HS-27A (cell line): ENCODE measurements around the gene PPP2R2D.

Source experiments
- DNase-seq: peaks from one replicate; pipeline ENCODE4 v3.0.0-alpha.2; 2012; ENCODE audit warnings: low read depth, missing footprints

Gene PPP2R2D

DNA sequence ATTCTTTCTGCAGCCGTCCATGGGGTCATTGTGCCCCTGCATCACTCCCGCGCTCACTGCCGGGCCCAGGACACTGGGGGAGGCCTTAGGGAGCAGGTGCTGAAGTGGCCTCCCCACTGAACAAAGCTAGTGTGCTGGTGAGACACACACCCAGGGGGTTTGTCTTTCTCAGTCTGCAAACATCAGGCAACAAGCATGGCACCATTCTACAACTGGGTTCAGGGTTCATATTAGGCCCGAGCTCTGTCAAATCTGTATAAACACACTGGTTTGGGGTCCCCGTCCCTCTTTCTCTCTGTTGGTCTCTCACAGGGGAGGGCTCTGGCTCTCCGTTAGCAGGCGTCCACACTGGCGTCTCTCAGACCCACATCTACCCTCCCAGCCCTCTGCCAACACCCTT lies 11.1 kb upstream of the PPP2R2D start:
- DNase-seq = no peak

DNA sequence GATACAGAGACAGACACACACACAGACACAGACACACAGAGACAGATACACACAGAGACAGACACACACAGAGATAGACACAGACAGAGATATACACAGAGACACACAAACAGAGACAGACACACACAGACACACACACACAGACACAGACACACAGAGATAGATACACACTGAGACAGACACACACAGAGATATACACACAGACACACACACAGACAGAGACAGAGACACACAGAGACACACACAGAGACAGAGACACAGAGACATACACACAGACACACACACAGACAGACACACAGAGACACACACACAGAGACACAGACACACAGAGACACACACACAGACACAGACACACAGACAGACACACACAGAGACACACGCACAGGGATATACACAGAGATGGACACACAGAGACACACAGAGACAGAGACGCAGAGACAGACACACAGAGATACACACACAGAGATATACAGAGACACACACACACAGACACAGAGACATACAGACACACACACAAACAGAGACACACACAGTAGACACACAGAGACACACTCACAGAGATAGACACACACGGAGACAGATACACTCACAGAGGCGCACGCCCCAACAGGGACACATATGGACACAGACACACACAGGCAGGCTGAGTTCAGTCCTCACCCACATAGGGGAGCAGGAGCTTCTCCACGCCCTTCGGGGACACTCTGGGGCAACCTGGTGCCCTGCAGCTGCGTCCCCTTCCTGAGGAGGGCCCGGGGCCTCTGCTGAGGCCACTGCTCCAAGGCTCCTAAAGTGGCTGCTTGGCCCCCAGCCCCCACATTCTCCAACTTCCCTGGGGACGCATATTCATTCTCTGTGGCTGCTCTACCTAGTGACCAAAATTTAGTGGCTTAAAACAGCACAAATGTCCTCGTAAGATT lies 10.3 kb upstream of the PPP2R2D start:
- no peak for DNase-seq

DNA sequence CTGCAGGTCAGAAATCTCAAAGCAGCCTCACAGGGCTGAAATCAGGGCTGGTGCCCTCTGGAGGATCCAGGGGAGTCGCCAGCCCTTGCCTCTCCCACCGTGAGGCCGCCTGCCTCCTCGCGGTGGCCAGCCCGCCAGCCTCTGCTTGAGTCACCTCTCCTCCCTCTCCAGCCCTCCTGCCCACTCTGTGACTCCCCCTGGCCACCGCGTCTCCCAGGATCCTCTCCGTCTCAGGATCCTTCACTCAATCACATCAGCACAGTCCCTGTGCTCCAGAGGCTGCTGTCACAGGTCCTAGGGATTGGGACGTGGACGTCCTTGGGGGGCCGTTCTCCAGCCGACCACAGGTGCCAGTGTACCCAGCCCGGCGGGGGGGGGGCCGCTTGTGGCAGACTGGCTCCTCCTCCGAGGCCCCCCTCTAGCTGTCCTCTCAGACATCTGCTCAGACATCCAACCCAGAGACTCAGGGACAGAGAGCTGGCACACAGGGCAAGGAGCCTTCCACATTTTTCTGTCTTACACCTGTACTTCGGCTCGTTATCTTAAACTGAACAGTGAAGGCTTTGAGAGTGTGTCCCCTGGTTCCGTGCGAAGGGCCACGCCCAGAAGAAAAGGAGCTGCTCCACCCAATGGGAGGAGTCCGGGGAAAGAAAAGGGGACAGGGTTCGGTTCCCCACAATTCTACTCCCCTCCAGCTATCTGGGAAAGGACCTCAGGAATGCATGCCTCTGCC lies 9.4 kb upstream of the PPP2R2D start:
- DNase-seq = no peak

DNA sequence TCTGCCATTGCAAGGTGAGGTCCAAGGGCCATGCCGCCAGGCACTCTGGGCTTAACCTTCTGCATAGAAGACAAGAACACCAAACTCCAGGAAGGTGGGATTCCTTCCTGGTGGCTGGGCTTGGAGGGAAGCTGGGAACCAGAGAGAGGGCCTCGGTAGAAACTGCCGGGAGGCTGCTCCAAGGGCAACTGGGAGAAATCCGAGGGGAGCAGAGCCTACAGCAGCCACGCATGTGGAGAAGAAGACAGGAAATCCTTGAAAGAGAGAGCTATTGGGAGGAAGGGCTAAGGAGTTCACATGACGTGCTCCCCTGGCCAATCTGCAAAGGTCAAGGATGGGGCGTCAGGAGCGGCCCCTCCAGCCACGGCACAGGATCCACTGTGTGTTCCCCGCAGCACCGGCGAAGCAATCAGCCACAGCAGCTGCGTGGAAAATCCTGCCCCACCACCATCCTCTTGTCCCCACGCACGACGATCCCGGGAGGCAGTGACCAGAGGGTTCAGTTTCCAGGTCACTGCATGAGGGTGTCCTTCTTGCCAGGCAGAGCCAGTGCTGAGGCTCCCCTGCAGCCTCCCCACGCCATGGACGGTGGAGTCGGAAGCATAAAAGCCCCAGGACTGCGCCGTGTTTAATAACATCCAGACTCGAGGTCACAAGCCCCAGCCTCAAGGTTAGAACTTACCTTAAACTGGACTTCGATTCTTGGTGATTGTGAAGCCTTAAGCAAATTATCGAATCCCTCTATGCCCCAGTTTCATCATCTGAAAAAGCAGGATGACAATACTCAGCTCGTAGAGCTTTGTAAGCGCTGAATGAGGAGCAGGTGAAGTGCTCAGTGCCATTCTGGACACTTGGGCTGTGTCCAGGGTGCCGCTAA lies 8.6 kb upstream of the PPP2R2D start:
- DNase-seq = no peak

DNA sequence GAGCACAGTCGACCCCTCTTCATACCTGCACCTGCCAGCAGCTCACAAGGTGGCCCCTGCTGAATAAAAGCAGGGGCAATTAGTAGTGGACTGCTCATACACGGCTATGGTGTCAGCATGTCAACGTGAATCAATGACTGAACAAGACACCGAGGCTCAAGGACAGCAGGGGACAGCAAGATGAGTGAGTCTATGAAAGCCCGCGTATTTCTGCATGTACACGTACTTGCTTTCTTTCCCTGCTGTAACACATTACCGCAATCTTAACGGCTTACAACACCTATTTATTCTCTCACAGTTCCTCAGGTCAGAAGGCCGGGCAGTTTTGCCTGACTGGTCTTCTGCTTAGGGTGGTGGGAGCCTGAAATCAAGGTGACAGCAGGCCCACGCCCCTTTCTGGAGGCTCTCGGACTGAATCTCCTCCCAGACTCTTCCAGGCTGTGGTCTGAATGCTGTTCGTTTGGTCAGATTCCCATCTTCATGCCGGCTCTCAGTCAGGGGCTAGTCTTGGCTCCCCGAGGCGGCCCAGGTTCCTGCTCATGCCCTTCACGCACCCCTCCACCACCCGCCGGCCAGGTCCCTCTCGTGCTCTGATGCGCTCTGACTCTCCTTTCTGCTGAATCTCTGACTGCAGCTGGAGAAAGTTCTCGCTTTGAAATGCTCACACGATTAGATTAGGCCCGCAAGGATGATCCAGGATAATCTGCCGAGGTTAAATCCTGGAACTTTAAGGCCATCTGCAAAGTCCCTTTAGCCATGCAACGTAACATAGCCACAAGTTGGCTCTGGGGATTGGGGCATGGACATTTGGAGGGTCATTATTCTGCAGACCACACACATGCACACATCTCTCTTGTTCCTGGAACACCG lies 7.8 kb upstream of the PPP2R2D start:
- DNase-seq = no peak

DNA sequence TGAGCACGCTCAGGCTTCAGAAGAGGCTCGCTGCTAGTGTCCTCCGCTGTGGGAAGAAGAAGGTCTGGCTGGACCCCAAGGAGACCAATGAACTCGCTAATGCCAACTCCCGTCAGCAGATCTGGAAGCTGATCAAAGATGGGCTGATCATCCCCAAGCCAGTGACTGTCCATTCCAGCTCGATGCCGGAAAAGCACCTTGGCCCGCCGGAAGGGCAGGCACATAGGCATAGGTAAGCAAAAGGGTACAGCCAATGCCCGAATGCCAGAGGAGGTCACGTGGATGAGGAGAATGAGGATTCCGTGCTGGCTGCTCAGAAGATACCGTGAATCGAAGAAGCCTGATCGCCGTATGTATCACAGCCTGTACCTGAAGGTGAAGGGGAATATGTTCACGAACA lies 5.7 kb upstream of the PPP2R2D start:
- no peak for DNase-seq

DNA sequence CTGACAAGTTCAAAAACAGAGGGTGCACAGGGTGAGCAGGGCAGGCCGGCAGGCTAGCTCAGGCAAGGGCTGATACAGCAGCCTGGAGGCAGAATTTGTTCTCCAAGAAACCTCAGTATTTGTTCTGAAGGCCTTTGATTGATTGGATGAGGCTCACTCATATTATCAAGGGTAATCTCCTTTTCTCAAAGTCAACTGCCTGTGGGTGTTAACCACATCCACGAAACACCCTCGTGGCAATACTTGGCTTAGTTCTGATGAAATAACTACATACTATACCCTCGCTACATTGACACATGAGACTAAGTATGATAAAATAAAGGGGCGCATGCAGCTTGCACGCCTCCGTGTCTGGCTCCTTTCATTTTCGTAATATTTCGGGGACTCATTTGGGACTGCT lies 4.4 kb upstream of the PPP2R2D start:
- no peak for DNase-seq

DNA sequence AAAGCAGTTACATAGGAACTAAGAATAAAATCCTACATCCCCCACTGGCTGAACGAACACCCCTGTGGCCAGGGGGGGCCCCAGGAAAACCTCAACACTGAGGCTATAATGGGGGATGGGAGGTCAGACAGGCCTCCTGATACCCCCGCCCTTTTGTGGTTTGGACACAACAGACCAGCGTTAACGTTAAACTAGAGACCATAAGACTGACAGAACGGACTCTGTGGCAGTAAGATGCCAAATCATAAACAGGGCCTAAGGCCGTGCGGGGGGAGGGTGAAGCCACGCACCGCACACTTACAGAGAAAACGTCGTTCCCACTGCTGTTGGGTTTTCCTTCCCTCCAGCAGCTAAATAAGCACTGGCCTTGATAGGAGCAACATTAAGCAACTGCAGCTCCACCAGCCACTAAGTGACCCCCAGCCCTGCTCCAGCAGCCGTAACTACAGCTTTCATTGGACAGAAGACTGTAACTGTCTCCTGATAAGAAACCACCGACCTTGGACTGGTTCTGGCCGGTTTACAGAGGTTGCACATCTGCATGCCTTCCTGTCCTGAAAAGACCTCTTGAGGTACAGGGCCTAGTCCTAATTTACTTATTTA lies 3.4 kb upstream of the PPP2R2D start:
- no peak for DNase-seq

DNA sequence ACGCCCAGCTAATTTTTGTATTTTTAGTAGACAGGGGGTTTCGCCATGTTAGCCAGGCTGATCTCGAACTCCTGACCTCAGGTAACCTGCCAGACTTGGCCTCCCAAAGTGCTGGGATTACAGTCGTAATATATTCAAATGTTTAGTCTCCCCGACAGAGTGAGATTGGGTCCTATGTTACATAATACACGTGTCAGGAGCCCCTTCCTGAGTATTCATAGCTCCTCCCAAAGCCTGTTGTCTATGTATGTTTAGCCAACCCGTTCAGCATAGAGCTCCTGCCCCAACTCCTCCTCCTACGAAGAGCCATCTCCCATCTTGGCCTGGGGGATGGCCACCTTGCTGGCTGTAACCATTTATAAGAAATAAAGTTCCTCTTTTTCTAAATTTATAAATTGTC lies 2.7 kb upstream of the PPP2R2D start:
- no peak for DNase-seq

DNA sequence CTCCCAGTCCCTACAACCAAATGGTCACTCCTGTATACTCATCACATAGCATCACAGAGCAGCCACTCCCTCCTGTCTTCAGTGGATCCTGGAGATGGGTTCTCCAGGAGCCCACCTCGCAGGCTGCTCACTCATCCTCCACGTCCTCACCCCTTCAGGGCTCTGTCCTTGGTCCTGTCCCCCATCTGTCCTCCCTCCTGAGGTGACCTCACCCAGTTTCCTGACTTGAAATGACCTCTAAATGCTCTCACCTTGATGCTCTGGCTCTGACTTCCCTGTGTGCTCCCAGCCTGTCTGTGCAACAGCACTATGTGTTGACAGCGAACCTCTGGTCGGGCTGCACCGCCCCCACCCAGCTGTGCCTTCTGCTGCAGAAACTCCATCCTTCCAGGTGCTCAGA lies 2.1 kb upstream of the PPP2R2D start:
- no peak for DNase-seq

DNA sequence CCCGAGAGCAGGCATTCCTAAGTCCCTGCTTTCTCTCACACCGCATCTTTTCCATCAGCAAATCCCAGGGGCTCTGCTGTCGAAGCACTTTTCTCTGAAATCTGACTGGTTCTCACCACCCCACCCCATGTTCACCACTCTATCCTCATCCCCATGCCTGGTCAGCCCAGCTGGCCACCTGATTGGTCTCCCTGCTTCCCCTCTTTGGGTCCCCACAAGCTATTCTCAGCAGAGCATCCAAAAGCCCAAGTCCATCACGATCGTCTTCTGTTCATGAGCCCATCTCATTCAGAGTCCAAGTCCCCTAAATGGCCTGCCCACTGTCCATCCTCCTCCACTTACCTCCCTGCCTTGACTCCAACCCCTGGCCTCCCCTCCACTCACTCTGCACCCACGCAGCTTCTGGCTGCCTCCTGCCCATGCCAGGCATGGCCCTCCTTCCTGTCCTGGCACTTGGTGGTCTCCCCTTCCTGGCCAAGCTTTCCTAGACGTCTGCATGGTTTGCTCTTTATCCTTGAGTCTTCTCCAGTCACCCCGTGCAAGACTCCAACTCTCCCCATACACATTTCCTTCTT lies 1.6 kb upstream of the PPP2R2D start:
- DNase-seq = no peak

DNA sequence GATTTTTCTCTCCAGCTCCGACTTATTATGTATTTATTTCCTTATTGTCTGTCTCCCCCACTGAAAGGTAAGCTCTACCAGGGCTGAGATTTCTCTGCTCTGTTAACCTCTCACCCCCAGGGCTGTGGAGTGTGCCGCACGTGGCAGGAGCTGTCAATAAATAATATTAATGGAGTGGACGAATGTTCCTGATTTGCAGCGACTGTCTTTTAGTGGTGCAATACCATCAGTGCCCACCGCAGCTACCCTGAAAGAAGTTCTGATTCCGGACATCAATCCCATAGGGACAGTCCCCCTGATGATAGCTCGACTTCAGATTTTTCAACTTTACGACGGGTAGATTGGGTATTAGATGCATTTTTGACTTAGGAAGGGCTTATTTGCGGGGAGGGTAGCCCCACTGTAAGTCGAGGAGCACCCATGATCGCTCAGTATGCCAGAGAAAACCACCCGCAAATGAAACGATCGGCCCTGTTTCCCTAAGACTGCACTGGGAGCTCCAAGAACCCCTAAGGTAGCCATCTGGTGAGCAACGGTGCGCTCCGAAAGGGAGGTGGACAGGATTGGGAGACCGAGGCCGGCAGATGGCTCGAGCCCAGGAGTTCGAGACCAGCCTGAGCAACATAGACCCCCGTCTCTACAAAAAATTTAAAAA lies 986 bp upstream of the PPP2R2D start:
- DNase-seq = no peak

DNA sequence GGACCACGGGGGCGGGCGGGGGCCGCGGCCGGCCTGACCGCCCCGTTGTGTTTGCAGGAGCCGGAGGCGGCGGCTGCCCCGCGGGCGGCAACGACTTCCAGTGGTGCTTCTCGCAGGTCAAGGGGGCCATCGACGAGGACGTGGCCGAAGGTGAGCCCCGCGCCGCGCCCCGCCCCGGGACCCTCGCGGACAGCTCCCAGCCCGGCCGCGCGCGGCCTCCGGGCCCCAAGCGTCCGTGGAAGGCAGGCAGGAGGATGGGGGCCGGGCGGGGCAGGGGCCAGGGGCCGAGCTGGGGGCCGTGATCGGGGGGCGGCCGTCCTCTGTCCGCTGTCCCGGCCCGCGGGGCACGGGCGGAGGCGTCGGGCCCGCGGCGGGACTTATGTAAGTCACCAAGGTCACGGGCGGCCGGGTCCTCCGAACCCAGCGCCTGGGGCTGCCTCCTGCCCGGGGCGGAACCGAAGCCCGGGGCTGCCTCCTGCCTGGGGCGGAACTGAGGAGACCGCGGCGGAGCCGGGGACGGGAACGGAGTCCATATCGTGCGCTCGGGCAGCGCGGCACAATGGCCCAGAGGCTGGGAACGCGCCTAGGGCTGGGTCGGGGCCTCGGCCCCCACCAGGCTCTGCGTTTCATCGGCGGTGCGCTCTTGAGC lies 497 bp downstream of the PPP2R2D start:
- no peak for DNase-seq

DNA sequence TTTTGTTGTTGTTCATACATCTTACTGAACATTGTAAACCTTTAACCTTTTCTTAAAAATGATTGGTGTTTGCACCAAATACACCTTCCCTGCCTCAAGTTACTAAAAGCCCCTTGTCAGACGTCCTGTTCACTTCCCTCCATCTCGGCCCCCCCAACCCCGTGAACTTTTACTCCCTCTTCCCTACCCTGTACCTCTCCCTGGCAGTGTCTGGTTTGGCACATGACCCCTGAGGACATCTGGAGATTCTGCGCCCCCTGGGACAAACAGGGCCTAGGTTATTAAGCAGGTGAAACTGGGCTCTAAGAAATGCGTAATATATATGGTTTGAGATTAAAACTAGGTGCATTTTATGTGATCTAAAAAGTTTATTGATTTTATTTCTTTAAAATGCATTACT lies 1.4 kb downstream of the PPP2R2D start:
- no peak for DNase-seq

DNA sequence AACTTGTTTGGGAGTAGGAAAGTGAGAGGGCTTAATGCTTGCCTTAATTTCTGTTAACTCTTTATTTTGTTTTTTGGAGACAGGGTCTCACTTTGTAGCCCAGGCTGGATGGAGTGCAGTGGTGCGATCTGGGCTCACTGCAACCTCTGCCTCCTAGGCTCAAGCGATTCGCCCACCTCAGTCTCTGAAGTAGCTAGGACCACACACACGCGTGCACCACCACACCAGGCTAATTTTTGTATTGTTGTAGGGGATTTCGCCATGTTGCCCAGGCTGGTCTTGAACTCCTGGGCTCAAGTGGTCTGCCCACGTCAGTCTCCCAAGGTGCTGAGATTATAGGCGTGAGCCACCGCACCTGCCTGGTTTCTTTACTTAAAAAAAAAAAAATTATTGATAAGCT lies 1.9 kb downstream of the PPP2R2D start:
- DNase-seq = no peak

DNA sequence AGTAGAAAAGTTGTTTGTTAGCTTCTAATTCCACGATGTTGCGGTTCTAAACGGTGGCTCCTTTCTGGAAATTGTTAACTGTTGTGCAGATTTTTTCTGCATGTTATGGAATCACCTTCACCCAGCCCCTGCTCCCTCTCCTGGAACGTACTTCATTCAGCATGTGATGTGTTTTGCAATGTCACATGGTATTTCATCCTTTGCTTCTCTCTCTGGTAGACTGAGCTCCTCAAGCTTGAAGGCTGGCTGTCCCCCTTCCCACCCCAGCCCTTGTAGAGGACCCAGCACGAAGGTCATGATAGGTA lies 4.4 kb downstream of the PPP2R2D start:
- no peak for DNase-seq

DNA sequence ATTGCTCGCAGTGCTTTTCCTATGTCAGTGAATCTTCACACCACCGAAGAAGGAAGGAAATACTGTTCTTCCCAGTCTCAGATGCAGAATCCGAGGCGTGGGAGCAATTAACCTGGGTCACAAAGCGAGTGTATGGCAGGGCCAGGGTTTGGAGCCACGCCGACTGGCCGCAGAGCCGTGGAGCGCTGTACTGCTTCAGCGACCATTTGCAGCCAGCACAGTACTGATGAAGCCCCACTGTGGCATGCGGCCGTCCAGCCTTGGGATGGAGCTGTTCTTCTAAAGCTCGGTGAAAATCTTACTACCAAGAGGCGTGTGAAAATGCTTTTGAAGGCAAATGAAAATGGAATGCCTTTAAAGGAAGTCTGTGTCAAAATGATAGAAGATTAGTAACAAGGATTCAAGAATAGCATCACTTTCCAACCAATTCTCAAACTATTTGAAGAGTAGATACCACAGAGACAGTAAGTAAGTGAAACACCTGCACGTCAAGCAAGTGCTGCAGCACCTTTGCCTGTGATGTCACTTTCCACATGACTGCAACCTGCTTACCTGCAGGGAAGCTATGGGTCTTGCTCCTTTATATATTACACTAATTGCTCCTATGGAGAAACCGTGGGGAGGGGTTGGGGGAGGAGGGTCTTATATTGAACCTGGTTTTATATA lies 4.9 kb downstream of the PPP2R2D start:
- DNase-seq = no peak

DNA sequence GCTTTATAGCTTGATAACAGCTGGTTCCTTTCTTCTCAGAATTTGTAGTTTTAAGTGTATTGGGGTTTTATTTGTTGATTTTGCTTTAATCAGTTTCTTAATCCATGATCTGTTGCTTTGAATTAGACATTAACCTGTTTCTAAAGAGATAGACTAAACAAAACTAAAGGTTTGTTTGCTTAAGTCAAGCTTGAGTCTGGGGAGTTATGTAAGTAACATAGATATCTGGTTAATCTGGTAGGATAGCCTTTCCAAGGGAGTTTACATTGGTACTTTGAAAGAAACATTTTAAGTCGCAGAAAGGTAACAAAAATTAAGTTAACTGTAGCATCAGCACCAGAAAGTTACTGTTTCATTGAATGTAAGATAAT lies 5.4 kb downstream of the PPP2R2D start:
- DNase-seq = no peak

DNA sequence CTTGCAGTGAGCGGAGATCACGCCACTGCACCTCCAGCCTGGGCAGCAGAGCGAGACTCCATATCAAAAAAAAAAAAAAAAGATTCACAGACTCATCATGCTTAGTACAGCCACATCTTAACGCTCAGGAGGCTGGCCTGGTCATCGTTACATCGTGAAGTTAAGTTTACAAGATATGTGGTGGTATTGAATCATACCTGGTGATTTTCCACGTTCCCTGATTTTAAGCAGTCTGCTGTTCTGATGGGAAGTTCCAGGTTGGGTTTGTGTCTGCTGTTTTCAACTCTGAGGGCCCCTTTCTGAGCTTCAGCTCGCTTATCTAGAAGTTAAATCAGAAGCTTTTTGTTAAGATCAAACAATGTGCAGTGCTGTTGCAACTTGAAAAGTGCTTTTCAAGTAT lies 6.9 kb downstream of the PPP2R2D start:
- DNase-seq = no peak
